T47D (cell line): ENCODE data around the gene OGDH.

Source experiments
- DNase-seq, 2 experiments: peaks; one replicate each; pipeline versions ENCODE4 v3.0.0 to v3.0.0-alpha.2; 2011 to 2012; ENCODE audit warnings: low read depth in 1 of 2, low spot score in 1 of 2
- JUND ChIP-seq: IDR thresholded peaks from 2 replicates; pipeline ENCODE4 v1.6.1; 2012; ENCODE audit warnings: low read depth
- in situ Hi-C: cut with HindIII; loops from 2 replicates; pipeline ENCODE4 v1.10.0; 2016; ENCODE audit warnings: low sequenced_read_pairs, low pct_unique_long_range_greater_than_20kb

The OGDH gene

DNA sequence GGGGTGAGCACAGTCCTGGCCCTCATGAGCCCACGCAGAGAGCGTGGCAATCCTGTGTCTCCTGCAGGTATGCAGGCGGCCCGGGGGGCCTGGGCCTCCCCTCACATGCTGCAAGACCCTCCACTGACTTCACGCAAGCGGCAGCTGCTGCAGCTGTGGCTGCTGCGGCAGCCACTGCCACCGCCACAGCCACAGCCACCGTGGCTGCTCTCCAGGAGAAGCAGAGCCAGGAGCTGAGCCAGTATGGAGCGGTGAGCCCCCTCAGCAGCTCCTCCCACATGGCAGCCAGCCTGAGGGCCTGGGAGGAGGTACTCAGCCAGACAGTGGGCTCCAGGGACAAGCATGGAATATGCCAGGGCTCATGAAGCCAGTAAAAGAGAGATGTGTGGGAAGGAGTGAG lies 150.9 kb downstream of the OGDH start:
- TF ChIP-seq JUND: no peak
- in situ Hi-C loops: no loop called here
- DNase-seq: no peak

GRCh38 chr7:44757739-44758138 lies 151.3 kb downstream of the OGDH start:
- in situ Hi-C loops: no loop called here
- DNase-seq: no peak
- TF ChIP-seq JUND: no peak
